Brain pericyte (primary cell): ENCODE results near the gene OTUD7B.
A peak's percentile ranks its signal among the peaks of the same experiment; 100 is the strongest.
"Not testable (repeated sequence)": the region's sequence is repeated elsewhere in the genome, so short reads cannot be mapped to it uniquely, and the experiment has no call there.

ENCODE experiments used
- DNase-seq: peaks from one replicate; pipeline ENCODE4 v3.0.0-alpha.2; 2012; ENCODE audit warnings: low read depth, low spot score

Gene OTUD7B

DNA sequence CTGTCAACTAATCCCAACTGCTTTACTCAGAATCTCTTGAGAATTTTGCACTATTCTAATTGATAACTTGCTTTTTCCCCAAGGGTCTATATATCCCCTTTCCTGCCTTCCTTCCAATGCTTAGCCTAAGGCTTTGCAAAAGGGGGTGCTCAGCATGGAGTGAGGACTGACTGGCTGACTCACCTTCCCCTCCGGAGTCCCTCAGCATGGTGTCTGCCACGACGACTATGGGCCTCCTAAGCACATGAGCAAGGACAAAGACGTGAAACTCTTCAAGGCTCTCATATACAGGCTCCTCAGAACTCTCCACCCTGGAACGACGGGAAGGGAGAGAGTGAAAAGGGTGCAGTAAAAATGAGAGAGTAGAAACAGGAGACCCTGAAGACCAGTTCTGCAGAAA lies 60.6 kb downstream of the OTUD7B start:
- no peak for DNase-seq

DNA sequence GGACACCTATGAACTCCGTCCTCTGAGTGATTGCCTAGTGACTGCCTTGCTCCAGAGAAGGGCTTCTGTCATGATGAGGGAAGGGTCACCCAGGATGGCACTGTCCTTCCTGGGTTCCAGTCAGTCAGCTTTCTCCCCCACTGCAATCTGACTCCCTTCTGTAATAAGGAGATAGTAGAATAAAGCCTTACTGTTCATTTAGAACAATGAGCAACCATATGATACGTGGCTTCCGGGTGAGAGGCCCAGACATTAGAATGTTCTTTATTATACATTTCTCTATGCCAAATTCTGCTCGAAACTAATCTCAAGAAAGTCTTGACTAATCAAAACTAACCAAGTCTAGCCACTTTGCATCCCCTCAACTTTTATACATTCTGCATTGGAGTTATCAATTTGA lies 65.3 kb downstream of the OTUD7B start:
- DNase-seq, result no peak

DNA sequence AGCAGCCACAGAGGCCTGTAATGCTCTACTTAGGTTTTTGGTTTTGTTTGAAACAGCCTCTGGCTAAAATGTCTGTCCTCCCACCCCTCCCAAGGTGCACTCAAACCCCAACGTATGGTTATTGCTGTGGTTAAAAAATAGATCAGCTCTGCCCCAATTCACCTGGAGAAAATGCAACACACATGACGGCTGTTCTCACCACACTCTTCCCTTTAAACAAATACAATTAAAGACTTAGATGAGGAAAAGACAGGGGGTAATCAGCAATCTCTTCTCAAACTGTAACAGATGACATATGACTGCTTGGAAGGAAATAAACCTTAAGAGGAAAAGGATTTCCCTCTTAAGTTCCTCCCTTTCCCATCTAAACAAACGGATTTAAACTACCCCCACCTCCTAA lies 67.6 kb downstream of the OTUD7B start:
- DNase-seq, result no peak

DNA sequence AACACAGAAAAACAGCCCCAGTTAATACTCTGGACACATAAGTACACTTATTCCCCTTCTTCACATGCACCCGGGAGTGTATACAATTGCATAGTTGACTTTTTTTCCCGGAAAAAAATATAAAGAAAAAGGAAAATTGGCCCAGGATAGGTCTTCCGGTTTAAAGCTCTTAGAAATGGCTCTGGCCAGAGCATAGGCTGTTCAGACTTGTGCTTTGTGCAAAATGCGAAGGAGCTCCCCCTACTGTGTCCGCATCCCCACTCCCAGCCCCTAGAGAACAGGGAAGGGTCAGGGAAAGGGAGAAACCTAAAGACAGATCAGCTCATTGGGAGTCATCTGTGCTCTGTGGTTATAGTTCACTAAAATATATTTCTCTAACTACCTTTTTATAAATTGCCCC lies 68.3 kb downstream of the OTUD7B start:
- DNase-seq, result no peak

DNA sequence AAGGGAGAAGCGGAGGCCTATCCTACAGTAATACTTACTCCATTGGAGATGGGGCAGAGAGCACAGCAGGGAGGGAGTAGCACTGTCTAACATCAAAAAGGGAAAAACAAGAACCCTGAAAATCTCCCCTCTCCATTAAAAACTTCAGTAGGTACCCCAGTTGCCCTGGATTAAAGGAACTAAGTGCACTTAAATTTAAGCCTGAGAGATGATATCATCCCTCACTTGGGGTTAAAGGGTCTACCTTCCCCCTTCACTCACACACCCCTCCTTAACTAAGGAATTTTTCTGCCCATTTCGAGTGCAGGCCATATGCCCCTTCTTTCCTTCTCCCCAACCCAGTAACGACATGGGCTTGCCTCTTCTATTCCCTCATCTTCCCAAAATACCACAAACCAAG lies 70.1 kb downstream of the OTUD7B start:
- no peak for DNase-seq

DNA sequence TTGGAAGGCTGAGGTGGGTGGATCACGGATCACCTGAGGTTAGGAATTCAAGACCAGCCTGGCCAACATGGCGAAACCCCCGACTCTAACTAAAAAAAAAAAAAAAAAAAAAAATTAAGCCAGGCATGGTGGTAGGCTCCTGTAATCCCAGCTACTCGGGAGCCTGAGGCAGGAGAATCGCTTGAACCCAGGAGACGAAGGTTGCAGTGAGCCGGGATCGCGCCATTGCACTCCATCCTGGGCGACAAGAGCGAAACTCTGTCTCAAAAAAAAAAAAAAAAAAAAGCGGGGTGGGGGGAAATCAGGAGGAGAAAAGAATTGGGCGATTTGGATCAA lies 71.9 kb downstream of the OTUD7B start:
- DNase-seq, result not testable (repeated sequence)

DNA sequence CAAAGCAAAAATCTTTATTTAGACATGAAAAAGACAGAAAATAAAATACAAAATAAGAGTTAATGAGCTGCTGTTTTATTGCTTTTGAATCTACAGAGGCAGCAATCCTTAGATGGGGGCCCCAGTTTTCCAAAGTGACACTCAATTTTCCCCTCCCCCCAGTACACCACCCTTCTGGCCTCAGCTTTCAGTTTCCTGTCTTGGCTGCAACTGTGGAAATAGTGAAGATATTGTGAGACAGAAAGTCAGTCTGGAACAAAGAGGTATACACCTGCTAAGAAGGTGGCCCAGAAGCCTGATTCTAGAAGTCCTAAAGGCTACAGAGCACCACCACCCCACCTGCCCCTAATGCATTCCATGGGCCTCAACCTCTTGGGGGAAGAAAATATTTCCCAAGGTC lies 72.8 kb downstream of the OTUD7B start:
- no peak for DNase-seq

DNA sequence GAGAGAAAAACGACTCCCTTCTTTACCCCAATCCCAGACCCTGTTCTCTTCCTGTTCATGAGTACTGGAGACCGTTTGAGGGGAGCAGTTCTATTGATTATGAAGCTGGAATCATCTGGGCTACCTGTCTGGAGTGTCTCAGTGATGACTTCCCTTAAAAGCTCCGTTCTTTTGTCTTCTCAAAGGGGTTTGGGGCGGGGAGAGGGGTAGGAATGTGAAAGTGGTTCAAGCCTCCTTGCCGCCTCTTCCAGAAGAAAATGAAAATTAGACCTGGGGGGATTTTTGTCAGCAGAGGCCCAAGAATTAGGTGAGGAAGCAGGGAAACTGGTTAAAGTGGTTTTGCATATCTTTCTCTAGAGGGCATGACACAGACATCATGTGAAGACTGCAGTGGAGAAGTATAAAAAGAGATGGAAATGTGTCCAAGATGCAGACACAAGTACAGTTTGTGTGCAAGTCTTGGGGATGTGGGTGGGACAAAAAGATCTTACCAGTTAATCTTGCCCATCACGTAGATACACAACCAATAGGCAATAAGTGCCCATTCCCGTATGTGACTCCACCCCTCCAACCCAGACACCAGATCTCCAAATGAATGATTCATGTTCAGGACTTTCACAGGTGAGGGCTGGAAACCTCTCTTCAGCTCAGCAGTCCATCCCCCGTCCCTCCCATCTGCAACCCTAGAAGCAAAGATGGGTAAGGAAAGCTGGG lies 73.4 kb downstream of the OTUD7B start:
- no peak for DNase-seq

DNA sequence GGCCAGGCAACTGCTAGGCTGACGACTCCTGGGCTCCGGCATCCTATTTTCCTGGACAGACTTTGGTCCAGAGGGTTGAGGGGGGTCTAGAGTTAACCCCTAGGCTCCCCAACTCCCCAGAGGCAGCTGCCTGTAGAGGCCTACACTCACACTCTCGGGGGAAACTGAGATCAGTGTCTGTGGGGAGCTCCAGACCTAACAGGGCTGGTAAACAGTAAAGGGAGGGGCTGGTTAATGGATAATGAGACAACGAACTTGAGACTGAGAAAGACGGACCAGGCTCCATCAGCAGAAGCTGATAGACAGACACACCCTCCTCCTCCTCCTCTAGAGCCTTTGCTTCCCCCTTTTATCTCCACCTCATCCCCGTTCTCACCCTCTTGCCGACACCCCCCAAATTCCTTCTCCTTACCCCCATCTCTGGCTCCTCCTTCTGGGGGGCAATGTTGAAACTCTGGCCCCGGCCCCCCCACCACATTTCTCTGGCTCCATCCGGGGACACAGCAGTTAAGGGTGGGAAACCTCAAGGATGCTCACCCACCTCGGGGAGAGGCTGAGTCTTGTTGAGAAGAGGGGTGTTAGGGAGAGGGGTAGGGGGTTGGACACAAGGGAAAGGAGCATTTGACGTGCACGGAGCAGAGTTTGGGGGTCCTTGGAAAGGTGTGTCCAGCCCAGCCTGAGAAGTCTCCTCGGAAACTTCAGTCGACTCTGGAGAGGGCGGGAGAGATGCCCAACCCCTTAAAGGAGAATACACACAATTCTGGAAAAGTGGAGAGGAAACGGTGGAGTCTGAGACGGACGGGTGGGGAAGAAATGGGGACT lies 74.1 kb downstream of the OTUD7B start, which contains the start of gene MTMR11:
MTMR11 (minus strand) TSS at position 710 of the 822 bp plus-strand sequence; CDS start at position 478, 232 bp downstream.
- DNase-seq, result no peak

DNA sequence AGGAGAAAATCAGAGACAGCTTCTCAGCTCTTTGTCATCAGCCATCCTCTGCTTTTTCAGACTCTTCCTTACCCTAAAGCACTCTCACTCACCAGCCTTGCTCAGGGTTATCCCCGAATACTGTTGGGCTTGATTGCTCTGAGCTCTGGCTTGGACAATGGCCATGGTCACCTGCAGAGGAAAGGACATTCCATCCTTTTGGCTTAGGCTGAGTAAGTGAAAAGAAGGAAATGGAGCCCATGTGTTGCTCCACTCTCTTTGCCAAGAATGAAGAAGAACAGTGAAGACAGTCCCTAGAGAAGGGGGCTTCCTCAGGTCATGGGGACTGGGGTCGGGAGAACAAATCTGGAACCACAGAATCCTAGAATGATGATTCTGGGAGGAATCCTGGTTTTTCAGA lies 76.2 kb downstream of the OTUD7B start:
- DNase-seq, result no peak

DNA sequence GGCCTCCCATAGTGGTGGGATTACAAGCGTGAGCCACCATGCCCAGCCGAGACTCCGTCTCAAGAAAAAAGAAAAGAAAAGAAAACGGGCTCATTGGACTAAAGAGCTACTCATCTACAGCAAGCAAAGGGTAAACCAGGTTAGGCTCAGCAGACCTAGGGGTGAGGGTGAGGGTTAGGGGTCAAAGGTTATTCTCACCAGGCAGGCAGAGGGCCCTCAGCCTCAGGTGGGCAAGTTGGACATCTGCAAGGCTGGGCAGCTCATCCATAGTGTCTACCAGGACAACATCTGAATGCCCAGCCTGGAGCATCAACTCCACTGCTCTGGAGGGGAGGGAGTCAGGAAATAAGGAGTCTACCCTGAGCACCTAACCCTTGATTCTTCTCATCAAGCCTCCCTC lies 77.3 kb downstream of the OTUD7B start:
- no peak for DNase-seq

DNA sequence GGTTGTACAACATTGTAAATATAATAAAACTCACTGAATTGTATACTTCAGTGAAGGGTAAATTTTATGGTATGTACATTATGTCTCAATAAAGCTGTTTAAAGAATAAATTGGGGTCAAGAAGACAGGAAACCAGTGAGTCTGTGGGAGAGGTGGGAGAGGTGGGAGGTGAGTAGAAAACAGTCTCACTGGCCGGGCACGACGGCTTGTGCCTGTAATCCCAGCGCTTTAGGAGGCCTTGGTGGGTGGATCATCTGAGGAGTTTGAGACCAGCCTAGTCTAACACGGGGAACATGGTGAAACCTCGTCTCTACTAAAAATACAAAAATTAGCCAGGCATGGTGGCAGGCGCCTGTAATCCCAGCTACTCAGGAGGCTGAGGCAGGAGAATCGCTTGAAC lies 78.1 kb downstream of the OTUD7B start:
- DNase-seq, result no peak

DNA sequence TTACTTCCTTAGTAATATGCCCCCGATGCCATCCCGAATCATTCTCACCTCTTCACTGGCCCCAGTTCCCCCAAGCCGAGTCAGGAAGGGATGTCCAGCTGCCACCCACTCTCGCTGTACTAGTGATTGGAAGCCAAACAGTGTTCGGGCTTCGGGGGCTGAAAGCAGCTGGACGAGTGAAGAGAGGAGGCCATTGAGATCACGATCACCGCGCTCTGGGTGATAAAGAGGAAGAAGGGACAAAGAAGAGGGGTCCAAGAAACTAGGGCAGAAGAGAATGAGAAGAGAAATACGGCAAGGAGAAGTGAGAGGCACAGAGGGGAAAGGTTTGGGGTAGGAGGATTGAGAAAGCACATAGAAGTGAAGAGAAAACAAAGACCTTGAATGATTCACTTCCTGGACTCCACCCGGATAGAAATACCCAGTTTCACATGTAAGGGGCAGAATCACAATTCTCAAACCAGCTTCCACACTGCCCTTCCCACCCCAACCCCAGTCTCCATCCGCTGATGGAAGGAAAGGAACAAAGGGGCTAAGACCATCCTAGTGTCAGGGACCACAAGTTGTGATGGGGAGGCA lies 79.2 kb downstream of the OTUD7B start:
- no peak for DNase-seq

DNA sequence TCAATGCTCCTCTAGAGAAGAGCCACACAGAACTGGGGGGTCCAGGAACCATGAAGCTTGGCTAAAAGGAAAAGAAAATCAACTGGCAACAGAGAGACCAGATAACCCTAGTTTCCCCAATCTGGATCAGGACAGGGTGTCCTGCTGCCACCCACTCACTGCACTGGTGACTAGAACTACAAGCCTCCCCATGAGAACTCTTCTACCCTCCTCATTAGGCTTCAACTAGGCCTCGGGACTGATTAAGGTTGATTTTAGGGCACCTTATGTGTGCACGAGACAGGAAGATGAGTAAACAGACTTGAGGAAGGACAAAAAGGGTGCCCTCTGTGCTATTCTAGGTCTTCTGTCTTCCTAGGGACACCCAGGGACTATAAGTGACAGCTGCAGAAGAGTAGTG lies 80.7 kb downstream of the OTUD7B start:
- DNase-seq, result no peak

DNA sequence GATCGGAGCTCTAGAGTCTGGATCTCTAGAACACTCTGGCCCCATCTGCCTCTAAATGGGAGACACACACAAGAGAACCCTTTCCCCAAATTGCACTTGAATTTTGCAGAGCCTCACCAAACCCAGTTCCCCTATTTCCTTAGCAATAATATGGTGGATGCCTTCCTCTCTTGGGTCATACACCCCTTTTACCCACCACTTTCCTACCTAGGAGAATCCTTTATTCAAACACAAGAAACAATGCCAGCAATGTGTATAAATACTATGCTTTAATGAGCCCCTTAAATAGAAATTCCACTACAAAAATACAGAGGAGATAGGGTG lies 82.2 kb downstream of the OTUD7B start:
- no peak for DNase-seq

DNA sequence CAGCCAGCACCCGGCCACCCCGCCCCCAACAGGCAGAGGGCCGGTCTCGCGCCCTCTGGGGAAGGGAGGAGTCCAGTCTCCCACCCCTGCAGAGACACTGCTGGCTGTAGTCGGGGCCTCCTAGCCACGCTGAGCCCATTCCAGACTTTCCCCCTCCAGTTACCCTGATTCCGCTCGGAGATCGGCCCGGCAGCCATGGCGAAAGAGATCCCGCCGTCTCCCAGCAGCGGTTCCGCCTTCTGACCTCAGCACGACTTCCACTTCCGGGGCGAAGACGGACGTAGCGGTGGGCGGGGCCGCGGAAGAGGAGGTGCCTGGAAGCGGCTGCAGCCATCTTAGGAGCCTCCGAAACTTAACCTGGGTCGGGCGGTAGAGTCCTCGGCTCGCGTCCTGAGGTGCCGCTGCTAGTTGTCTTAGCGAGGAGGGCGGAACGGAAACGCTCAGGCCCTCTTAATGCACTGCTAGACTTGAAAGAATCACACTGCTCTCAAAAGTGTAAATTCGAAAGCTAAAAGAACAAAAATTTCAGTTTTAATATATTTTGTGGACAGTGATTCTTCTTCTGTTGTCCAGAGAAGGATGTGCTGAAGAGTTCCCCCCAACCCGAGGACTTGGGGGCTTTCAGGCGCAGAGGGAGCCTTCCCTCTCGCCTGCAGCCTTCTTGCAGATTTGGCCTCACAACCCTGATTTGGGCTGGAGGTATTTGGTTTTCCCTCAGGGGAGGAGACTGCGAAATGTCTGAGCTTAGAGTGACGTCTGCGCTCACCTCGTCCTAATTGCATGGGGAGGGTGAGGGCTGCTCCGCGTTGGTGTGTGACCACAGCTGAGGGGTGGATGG lies 82.7 kb downstream of the OTUD7B start, which contains the start of gene SF3B4:
SF3B4 (minus strand) TSS at position 241 of the 838 bp plus-strand sequence; CDS start at position 197, 44 bp downstream.
- peak; percentile 80 for DNase-seq

DNA sequence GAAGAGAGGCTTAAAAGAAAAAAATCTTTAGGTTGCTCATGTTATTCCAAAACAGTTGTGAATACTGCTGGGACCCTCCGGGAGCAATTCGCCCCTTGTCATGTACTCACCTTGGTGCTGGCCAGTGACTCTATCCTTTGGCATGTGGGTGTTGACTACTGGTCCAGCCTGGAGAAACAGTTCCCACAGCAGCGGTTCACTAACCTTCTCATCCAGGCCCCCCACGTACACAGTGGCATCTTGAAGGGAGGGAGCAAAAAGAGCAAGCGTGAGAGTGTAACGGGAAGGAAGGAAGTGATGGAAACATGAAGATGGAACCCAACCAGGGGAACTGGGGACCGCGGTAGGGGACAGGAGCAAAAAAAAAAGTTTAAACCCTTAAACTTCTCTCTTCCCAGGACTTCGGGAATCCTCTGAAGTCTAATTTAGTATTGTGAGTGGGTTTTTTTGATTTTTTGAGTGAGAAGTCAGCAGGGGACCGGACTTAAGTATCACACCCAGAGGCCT lies 83.4 kb downstream of the OTUD7B start:
- DNase-seq, result no peak

DNA sequence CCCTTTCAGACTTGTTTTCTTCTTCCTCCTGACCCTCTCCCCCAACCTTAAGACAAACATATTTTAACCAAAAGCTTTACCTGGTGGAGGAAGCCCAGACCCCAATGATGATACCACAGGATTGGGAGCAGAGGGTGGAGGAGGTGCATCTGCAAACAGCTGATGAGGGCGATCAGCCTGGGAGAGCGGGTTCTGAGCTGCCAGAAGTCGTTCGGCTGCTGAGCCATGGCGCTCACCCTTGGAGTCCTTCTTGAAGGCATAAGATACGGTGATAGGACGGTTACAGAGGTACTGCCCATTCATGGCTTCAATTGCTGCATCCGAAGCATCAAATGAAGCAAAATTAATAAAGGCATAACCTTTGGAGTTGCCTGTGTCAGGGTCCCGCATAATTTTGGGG lies 84.2 kb downstream of the OTUD7B start:
- DNase-seq, result no peak

DNA sequence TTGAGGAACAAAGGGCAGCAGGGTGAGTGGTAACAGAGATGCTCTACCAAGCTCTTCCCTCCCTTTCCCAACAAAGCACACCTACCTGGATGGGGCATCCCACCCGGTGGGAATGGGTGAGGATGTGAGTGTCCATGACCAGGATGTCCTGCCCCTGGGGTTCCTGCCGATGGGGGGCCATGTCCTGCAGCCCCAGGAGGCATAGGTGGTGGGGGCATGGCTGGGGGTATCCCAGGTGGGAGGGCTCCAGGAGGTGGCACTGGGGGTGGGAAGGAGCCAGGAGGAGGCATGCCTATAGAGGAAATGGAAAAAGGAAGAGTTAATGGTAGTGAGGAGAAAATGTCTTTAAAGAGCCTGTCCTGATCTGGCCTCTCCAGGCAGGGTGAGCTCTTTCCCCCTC lies 84.8 kb downstream of the OTUD7B start:
- no peak for DNase-seq

DNA sequence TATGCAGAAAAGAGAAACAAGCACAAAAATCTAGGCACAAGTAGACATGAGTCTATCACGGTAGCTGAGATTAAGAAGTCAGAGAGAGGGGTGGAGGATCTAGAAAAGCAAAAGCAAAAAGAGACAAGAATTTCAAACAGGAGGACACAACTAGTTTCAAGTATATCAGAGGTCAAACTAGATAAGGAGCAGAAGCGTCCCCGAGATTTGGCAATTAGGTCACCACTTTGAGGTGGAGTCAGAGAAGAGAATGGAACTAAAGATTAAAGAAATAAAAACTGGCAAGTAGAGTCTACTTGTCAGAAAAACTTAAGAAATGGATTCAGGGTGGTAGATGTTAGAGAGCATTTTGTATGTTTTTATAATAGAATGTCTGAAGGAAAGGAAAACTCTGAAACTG lies 85.2 kb downstream of the OTUD7B start:
- DNase-seq, result no peak

DNA sequence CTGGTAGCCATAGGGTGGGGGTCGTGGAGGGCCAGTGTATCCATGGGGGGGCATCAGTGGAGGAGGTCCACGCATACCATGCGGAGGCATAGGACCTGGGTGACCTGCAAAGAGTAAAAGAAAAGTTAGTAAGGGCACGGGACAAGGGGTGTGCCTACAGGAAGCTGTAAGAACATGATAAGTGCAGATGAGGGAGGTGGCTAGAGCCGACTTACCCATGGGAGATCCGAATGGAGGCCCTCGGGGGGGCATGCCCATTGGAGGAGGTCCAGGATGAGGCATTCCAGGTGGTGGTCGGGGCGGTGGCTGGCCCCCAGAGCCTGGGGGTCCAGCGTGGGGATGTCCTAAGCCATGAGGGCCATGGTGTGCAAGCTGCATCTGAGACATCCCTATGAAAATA lies 86.9 kb downstream of the OTUD7B start:
- no peak for DNase-seq
